Measurements from ENCODE around the gene DHX35.

Gene DHX35

DNA sequence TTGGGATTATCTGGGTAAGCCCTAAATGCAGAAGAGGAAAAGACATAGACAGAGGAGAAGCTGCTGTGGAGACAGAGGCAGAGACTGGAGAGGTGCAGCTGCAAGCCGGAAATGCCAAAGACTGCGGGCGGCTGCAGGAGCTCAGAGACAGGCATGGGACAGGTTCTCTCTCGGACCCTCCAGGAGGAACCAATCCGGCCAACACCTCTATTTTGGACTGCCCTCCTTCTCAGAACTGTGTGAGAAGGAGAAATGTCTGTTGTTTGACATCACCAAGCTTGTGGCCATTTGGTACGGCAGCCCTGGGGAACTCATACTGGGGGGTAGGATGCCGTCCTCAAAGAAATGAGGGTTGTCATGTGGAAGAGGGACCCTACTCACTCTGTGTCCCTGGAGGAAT, 95.0 kb downstream of the DHX35 start:
- H3K9me3 ChIP-seq (ENCODE audit: control insufficient read depth, insufficient read depth, low read length): no peaks in the 10 kb centered on the region
- no peaks in the 10 kb centered on the region for H3K4me1 ChIP-seq (ENCODE audit: control insufficient read depth, low read length)
- H3K4me2 ChIP-seq (ENCODE audit: low read length): no peak overlapping the region
- no peaks in the 10 kb centered on the region for H3K9me2 ChIP-seq (replicated peaks; ENCODE audit: control insufficient read depth, low read length)
- no peaks in the 10 kb centered on the region for H4K20me1 ChIP-seq (ENCODE audit: control insufficient read depth, insufficient read depth, low read depth, low read length)
- no peak overlapping the region for H3K27ac ChIP-seq (ENCODE audit: low read depth, low read length)
- H3K36me3 ChIP-seq (ENCODE audit: control insufficient read depth, low read length): no peaks in the 10 kb centered on the region
- H3K4me3 ChIP-seq (ENCODE audit: low read length): no peak overlapping the region
- H3F3A ChIP-seq (ENCODE audit: control insufficient read depth, insufficient read depth): no peaks in the 10 kb centered on the region
- TF ChIP-seq CTCF (IDR thresholded peaks at IDR 0.05; ENCODE audit: low read depth, low read length, poor library complexity, severe bottlenecking): no peak
- TF ChIP-seq EZH2phosphoT487 (IDR thresholded peaks at IDR 0.05; ENCODE audit: borderline replicate concordance, low read length): no peak
- no peaks in the 10 kb centered on the region for H3K79me2 ChIP-seq (ENCODE audit: control insufficient read depth, low read length)
- H3K27me3 ChIP-seq (ENCODE audit: control insufficient read depth, low read length): peaks cover 3% of the 10 kb centered on the region; the same call in 1 of the 2 replicates

DNA sequence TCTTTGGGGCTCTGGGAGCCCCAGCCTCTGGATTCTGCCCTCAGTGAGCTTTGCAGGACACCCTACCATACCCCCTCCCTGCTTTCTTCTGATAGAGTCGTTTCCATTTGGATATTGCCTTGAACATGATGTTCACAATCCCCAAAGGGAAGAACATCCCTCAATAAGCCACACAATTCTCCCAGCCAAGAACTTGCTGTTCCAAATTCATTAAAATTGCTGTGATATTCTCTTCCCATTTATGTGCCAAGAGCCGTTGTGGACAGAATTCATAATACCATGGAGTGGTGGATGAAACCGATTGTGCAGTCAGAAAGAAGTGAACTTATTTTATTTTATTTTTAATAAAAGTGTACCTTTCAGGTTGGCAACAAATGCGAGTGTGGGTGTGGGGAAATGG, 95.8 kb downstream of the DHX35 start:
- H3K27ac ChIP-seq (ENCODE audit: low read depth, low read length): no peak overlapping the region
- no peaks in the 10 kb centered on the region for H4K20me1 ChIP-seq (ENCODE audit: control insufficient read depth, insufficient read depth, low read depth, low read length)
- no peaks in the 10 kb centered on the region for H3K9me3 ChIP-seq (ENCODE audit: control insufficient read depth, insufficient read depth, low read length)
- H3K4me1 ChIP-seq (ENCODE audit: control insufficient read depth, low read length): no peaks in the 10 kb centered on the region
- no peaks in the 10 kb centered on the region; the same call in 1 of the 2 replicates for H3K27me3 ChIP-seq (ENCODE audit: control insufficient read depth, low read length)
- TF ChIP-seq EZH2phosphoT487 (IDR thresholded peaks at IDR 0.05; ENCODE audit: borderline replicate concordance, low read length) (no peak), CTCF (IDR thresholded peaks at IDR 0.05; ENCODE audit: low read depth, low read length, poor library complexity, severe bottlenecking) (no peak)
- H3K36me3 ChIP-seq (ENCODE audit: control insufficient read depth, low read length): no peaks in the 10 kb centered on the region
- no peaks in the 10 kb centered on the region for H3K79me2 ChIP-seq (ENCODE audit: control insufficient read depth, low read length)
- H3K4me2 ChIP-seq (ENCODE audit: low read length): no peak overlapping the region
- H3K9me2 ChIP-seq (replicated peaks; ENCODE audit: control insufficient read depth, low read length): no peaks in the 10 kb centered on the region
- H3K4me3 ChIP-seq (ENCODE audit: low read length): no peak overlapping the region
- no peaks in the 10 kb centered on the region for H3F3A ChIP-seq (ENCODE audit: control insufficient read depth, insufficient read depth)

DNA sequence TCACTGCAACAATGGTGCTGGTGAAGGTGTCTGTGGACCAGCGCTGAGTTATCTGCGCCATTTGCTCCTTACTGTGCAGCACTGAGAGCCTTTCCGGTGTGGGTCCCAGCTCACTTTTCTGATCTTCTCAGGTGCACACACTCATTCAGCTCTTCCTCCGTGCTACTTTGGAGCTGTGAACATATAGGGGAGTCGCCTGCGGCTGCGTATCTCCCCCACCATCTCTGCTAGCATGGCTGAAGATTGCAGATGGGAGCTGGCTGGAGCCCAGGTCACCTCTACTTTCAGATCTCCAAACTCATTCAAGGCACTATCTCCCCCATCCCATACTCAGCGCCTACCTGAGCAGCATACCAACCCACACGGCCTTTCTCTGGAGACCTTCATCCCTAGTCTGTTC, 96.9 kb downstream of the DHX35 start:
- Histone ChIP-seq H3K36me3 (ENCODE audit: control insufficient read depth, low read length) (no peaks in the 10 kb centered on the region), H3K79me2 (ENCODE audit: control insufficient read depth, low read length) (no peaks in the 10 kb centered on the region), H3K4me3 (ENCODE audit: low read length) (no peak overlapping the region), H4K20me1 (ENCODE audit: control insufficient read depth, insufficient read depth, low read depth, low read length) (no peaks in the 10 kb centered on the region), H3F3A (ENCODE audit: control insufficient read depth, insufficient read depth) (no peaks in the 10 kb centered on the region), H3K4me1 (ENCODE audit: control insufficient read depth, low read length) (no peaks in the 10 kb centered on the region), H3K27me3 (ENCODE audit: control insufficient read depth, low read length) (no peaks in the 10 kb centered on the region; the same call in 1 of the 2 replicates), H3K9me2 (replicated peaks; ENCODE audit: control insufficient read depth, low read length) (no peaks in the 10 kb centered on the region), H3K4me2 (ENCODE audit: low read length) (no peak overlapping the region), H3K9me3 (ENCODE audit: control insufficient read depth, insufficient read depth, low read length) (no peaks in the 10 kb centered on the region), H3K27ac (ENCODE audit: low read depth, low read length) (no peak overlapping the region)
- TF ChIP-seq CTCF (IDR thresholded peaks at IDR 0.05; ENCODE audit: low read depth, low read length, poor library complexity, severe bottlenecking) (no peak), EZH2phosphoT487 (IDR thresholded peaks at IDR 0.05; ENCODE audit: borderline replicate concordance, low read length) (no peak)

Data from DOHH2 (cell line).